ENCODE measurements around the gene PIGB.

- TF ChIP-seq ARNTL (CRISPR knock-in tag; IDR thresholded peaks at IDR 0.05; ENCODE audit: borderline replicate concordance, low read depth) (no peak), ISL1 (CRISPR knock-in tag; IDR thresholded peaks at IDR 0.05) (no peak)
These were observed 34.6 kb upstream of the PIGB start for GRCh38 chr15:55284426-55284825.

Measured in SK-N-SH treated with all-trans-retinoic acid at 6 μM for 48 hours (cell line).